Stimulated activated CD8-positive, alpha-beta memory T cell treated with anti-CD3 and anti-CD28 coated beads, Interleukin-15, amount 100 ng/mL, for 1 hour (primary cell): ENCODE measurements around the gene PABPC4L.
"Not testable (repeated sequence)": the region's sequence is repeated elsewhere in the genome, so short reads cannot be mapped to it uniquely, and the experiment has no call there.

ENCODE experiments used
- DNase-seq: peaks from one replicate; pipeline ENCODE4 v3.0.0-alpha.2; 2020; ENCODE audit warnings: low read depth

Gene PABPC4L

DNA sequence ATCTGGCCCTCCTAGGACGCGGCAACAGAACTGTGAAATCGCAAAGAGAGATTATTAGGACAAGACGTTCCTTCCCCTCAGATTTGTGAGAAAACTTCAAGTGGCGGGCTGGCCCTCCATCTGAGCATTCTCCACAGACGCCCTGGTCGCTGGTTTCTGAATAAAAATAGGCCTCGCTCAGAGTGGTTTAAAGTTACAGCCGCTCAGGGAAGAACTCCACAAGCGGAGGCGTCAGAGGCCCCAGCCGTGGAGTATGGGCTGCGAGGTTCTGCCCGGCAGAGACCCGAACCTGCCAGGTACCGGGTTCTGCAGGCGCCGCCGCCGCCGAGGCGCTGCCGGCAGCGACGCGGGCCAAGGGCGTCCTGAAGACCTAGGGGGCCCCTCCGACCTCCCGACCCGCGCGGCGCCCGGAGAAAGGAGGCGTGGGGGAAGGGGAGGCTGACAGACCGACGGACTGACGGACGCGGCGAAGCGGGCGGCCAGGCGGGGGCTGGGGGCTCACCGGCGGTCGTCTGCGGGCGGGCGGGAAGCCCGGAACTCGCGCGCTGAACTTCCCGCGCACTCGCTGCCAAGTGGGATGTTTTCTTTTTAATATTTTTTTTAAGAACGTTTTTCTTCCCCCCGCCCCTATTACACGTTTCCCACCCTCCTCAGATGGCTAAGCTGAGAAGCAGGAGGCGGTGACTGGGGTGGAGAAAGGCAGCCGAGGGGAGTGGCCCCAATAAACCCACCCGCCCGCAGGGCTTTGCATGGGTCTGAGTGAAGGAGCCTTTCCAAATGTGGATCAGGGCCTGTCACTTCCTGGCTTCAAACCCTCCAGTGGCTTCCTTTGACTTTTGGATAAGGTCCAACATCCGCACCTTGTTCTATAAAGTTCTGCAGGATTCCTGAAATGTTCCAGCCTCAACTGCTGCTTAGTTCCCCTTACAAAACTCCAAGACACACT lies at the start of gene PABPC4L:
Gene PABPC4L (minus strand): TSS at position 574 of the 946 bp plus-strand sequence. CDS start 770 bp downstream, outside the sequence.
- DNase-seq: no peak

GRCh38 chr4:134251322-134251721 lies 49.7 kb upstream of the PABPC4L start:
- DNase-seq: no peak

DNA sequence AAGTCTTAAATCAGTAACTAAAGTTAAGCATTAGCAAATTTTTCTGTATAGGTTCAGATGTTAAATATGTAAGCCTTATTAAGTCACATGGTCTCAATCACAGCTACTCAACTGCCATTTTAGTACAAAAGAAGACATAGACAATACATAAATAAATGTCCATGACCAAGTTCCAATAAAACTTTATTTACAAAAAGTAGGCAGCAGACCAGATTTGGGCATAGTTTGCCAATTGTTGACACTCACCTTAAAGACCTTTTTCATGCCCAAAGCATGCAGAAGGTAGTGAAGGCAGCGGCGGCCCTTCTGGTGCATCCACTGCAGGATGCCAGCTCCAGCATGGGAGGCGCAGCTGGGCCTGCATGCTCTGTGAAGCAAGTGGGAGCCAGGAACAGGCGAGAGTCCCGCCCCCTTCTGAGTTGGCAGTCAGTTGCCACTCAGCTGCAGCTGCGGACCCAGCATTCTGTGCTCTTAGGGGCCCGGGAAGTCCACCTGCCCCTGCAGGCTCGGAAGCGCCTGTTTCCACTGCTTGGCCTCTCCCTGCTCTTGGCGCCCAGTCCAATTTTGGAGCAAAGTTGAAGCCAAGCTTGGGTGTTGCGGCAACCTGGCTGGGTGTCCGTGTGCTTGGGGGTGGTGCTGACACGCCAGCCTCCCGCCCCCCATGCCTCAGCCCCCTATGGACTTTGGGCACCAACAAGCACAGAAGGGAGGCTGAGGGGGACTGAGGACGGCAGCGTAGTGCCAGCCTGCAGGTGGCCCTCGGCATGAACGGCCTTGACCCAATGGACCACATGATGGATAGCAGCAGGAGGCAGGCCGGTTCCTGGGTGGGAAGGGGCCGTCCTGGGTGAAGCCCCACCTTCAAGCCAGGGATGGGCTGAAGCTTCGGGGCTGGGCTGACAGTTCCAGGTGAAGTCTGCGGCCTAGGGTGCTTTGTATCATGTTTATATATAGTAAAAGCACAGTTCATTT lies 42.4 kb upstream of the PABPC4L start:
- DNase-seq: no peak

- no peak for DNase-seq
Observed at GRCh38 chr4:134219043-134219442, 17.5 kb upstream of the PABPC4L start.

DNA sequence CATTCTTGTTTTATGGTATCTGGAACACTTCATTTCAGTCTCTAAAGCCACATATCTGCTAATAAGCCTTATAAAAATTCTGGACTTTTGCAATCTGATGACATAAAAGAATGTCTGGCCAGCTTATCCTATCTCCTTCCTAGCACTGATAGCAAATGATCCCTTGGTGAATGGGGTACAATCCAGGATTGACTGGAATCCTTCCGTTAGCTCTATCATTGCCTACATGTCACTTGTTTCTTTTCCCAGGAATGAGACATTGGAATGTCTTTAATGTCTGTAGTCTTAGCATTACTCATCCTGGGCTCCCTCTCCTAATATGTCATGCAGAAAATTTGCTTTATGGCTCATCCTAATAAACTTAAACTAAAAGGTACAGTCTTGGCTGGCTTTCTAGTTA lies 14.8 kb upstream of the PABPC4L start:
- no peak for DNase-seq

GRCh38 chr4:134215620-134216344 lies 14.2 kb upstream of the PABPC4L start:
- no peak for DNase-seq

DNA sequence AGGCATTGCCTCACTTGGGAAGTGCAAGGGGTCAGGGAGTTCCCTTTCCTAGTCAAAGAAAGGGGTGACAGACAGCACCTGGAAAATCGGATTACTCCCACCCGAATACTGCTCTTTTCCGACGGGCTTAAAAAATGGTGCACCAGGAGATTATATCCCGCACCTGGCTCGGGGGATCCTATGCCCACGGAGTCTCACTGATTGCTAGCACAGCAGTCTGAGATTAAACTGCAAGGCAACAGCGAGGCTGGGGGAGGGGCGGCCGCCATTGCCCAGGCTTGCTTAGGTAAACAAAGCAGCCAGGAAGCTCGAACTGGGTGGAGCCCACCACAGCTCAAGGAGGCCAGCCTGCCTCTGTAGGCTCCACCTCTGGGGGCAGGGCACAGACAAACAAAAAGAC lies 6.4 kb upstream of the PABPC4L start:
- DNase-seq: not testable (repeated sequence)

DNA sequence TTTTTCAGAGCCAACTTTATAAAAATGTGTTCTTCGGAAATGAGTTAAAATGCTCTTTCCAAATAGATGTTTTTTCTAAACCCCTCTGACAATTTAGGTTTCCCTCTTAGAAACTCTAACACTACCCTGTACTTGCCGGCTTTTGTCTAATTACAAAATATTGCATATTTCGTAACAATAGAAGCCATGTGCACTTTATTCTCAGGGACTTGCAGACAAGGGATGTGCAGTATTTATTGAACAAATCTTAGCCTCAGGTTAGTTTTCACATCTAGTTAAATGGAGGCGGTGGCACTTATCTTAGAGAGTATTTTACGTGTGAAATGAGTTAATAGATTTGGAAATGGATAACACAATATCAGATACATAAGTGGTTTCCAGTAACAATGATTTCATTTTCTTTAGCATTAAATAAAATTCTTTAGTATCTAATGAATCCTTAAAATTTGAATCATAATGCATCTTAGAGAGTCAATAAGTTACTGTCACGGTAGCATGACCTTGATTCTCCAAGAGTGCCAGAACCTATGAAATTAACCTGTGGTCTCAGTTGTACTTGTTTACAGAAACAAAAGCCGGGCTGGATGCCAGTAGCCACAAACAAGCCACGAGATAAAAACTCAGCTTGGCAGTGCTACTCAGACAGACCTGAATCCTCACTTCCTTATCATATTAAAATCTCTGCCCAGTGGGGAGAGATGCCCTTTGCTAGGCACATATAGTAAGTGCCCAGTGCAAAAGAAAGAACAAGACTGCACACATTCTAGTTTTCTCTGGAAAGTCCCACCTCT lies 772 bp upstream of the PABPC4L start:
- no peak for DNase-seq

GRCh38 chr4:134200811-134201215 lies 776 bp downstream of the PABPC4L start:
- no peak for DNase-seq

DNA sequence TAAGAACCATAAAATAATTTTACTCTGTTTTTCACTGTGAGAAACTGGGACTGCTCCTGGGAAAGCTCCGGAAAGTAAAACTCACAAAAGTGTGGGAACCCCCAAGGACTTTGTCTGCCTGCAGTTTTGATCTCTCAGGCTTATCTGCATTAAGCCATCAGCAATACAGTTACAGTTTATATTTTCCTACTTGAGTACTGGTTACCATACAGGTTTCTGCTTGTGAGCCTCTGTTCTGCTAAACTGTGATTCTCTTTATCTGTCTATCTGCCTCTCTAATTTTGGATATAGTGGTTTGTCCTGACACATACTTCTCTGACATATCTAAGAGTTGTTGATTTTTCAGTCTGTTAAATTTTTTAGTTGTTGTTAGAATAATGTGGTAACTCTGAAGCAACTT lies 11.6 kb downstream of the PABPC4L start:
- DNase-seq: no peak

DNA sequence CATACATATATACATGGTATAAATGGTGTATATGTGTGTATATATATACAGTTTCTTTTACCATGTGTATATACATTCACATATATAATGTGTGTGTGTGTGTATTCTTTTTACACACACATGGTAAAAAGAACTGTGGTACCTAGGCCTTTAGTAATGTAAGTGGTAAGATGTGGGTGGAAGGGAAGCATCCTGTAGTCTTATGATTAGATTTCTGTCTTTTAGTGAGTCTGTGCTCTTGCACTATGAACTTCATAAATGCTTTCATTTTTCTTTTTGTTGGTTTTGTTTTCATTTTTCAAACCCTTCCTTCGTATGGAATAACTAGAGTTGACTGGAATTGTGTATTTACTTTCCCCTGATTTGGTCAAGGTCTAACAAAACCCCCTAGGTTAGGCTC lies 12.1 kb downstream of the PABPC4L start:
- DNase-seq: no peak

DNA sequence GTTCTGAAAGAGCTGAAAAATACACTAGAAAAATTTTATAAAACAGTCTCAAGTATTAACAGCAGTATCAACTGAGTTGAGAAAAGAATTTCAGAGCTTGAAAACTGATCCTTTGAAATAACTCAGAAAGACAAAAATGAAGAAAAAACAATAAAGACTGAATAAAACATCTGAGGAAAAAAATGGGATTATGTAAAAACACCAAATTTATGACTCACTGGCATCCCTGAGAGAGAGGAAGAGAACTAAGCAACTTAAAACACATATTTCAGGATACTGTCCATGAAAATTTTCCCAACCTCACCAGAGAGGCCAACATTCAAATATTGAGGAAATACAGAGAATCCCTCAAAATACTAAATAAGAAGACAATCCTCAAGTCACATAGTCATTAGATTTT lies 22.9 kb downstream of the PABPC4L start:
- DNase-seq: no peak

GRCh38 chr4:134174271-134174670 lies 27.3 kb downstream of the PABPC4L start:
- no peak for DNase-seq

- no peak for DNase-seq
Observed at GRCh38 chr4:134160211-134160610, 41.4 kb downstream of the PABPC4L start.

DNA sequence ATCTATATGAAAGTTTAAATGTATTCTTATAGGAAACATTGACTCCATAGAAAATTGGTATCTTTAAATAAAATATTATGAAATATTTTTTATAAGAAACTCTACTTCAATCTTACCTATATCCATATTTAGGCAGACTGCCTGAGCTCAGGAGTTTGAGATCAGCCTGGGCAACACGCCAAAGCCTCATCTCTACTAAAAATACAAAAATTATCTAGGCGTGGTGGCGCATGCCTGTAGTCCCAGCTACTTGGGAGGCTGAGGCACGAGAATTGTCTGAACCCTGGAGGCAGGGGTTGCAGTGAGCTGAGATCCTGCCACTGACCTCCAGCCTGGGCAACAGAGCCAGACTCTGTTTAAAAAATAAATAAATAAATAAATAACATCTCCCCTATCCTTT lies 47.5 kb downstream of the PABPC4L start:
- DNase-seq: no peak

DNA sequence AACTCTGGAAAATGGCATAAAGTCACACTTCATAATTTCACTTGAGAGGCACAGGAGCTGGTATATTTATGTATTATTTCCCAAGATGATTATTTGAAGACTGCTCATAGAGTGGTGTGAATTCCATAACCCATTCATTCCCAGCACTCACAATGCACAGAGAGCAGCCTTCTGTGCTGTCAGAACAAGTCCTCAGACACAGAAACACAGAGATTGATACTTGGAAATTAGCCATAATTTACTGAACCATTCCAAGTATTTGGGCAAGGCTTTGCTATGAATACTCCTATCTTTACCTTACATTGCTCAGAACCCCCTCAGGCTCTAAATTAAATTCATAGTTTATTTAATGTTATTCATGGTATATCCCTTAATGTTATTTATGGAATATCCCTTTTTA lies 53.6 kb downstream of the PABPC4L start:
- DNase-seq: no peak
